ENCODE measurements around the gene CDK14. TPM values are rescaled to one million over a fixed set of nuclear protein-coding genes. Genes with fewer than 3 reads are reported as not detected.

CDK14 gene
- polyA plus RNA-seq, 1 donor from 2014 or later, result 25.1 TPM

GRCh38 chr7:90610105-90610504 is 14.0 kb downstream of the CDK14 start:
- H3K9me2 ChIP-seq (ENCODE audit: insufficient read depth, low read length), result no peaks in the 10 kb centered on the region
- H3K36me3 ChIP-seq (ENCODE audit: insufficient read depth, low read length), result no peaks in the 10 kb centered on the region
- H3K9ac ChIP-seq (ENCODE audit: low read length), result no peak overlapping the region
- no peak overlapping the region for H3K27ac ChIP-seq (ENCODE audit: low read length)
- H4K20me1 ChIP-seq (ENCODE audit: insufficient read depth), result no peaks in the 10 kb centered on the region
- H3K4me2 ChIP-seq (ENCODE audit: low read length), result no peak overlapping the region
- no peaks in the 10 kb centered on the region for H3K27me3 ChIP-seq (ENCODE audit: insufficient read depth, low read depth, low read length)
- no peak overlapping the region for H3K4me3 ChIP-seq (ENCODE audit: low read length)
- H3K79me2 ChIP-seq (replicated peaks; ENCODE audit: insufficient read depth, low read length), result peaks cover 20% of the 10 kb centered on the region
- no peaks in the 10 kb centered on the region for H3F3A ChIP-seq (ENCODE audit: insufficient read depth, low read length, poor library complexity, severe bottlenecking)
- H2AFZ ChIP-seq (ENCODE audit: low read depth, low read length), result no peak overlapping the region
- no peaks in the 10 kb centered on the region for H3K9me3 ChIP-seq (ENCODE audit: low read length)
- TF ChIP-seq TAF1 (IDR thresholded peaks at IDR 0.05; ENCODE audit: low read depth) (no peak), POLR2AphosphoS5 (IDR thresholded peaks at IDR 0.05) (no peak), REST (IDR thresholded peaks at IDR 0.05; ENCODE audit: borderline replicate concordance) (no peak), CTCF (IDR thresholded peaks at IDR 0.05; ENCODE audit: poor library complexity, severe bottlenecking) (no peak), RAD21 (conservative IDR thresholded peaks at IDR 0.05) (no peak), SMC3 (conservative IDR thresholded peaks at IDR 0.05; ENCODE audit: poor library complexity) (no peak), MXI1 (conservative IDR thresholded peaks at IDR 0.05; ENCODE audit: poor library complexity, severe bottlenecking) (no peak), EZH2 (IDR thresholded peaks at IDR 0.05; ENCODE audit: borderline replicate concordance, insufficient read depth, low read length, poor library complexity, severe bottlenecking) (no peak), EP300 (conservative IDR thresholded peaks at IDR 0.05; ENCODE audit: poor library complexity, severe bottlenecking) (no peak)

- no peaks in the 10 kb centered on the region for H3F3A ChIP-seq (ENCODE audit: insufficient read depth, low read length, poor library complexity, severe bottlenecking)
- H3K27ac ChIP-seq (ENCODE audit: low read length), result no peak overlapping the region
- no peaks in the 10 kb centered on the region for H3K27me3 ChIP-seq (ENCODE audit: insufficient read depth, low read depth, low read length)
- H2AFZ ChIP-seq (ENCODE audit: low read depth, low read length), result no peak overlapping the region
- no peaks in the 10 kb centered on the region for H3K36me3 ChIP-seq (ENCODE audit: insufficient read depth, low read length)
- no peaks in the 10 kb centered on the region for H3K9me3 ChIP-seq (ENCODE audit: low read length)
- TF ChIP-seq EZH2 (IDR thresholded peaks at IDR 0.05; ENCODE audit: borderline replicate concordance, insufficient read depth, low read length, poor library complexity, severe bottlenecking) (no peak), RAD21 (conservative IDR thresholded peaks at IDR 0.05) (no peak), MXI1 (conservative IDR thresholded peaks at IDR 0.05; ENCODE audit: poor library complexity, severe bottlenecking) (no peak), EP300 (conservative IDR thresholded peaks at IDR 0.05; ENCODE audit: poor library complexity, severe bottlenecking) (no peak), CTCF (IDR thresholded peaks at IDR 0.05; ENCODE audit: poor library complexity, severe bottlenecking) (no peak), POLR2AphosphoS5 (IDR thresholded peaks at IDR 0.05) (no peak), REST (IDR thresholded peaks at IDR 0.05; ENCODE audit: borderline replicate concordance) (no peak), SMC3 (conservative IDR thresholded peaks at IDR 0.05; ENCODE audit: poor library complexity) (no peak), TAF1 (IDR thresholded peaks at IDR 0.05; ENCODE audit: low read depth) (no peak)
- no peak overlapping the region for H3K4me3 ChIP-seq (ENCODE audit: low read length)
- H3K4me2 ChIP-seq (ENCODE audit: low read length), result no peak overlapping the region
- no peaks in the 10 kb centered on the region for H3K9me2 ChIP-seq (ENCODE audit: insufficient read depth, low read length)
- H4K20me1 ChIP-seq (ENCODE audit: insufficient read depth), result no peaks in the 10 kb centered on the region
- H3K9ac ChIP-seq (ENCODE audit: low read length), result no peak overlapping the region
- H3K79me2 ChIP-seq (replicated peaks; ENCODE audit: insufficient read depth, low read length), result peaks cover 25% of the 10 kb centered on the region
These were observed 15.0 kb downstream of the CDK14 start for GRCh38 chr7:90611115-90611514.
